Measurements from ENCODE around the gene SPCS2.
"Not testable (repeated sequence)": the region's sequence is repeated elsewhere in the genome, so short reads cannot be mapped to it uniquely, and the experiment has no call there.

The SPCS2 gene

DNA sequence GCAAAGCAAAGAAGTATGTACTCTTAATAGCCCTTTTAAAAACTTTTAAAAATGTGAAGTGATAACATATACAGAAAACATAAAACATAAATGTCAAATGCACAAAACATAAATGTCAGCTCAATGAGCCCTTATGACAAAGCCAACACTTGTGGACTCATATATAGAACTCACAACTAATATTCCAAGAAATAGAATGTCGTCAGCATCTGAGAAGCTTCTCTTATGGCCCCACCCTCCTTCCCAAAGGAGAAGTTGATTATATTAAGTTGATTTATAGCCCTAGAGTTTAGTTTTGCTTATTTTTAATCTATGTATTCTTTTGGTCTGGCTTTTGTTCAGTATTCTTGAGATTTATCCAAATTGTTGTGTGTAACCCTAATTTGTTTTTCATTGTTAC, 53.5 kb downstream of the SPCS2 start:
- TF ChIP-seq, protein P1, sequence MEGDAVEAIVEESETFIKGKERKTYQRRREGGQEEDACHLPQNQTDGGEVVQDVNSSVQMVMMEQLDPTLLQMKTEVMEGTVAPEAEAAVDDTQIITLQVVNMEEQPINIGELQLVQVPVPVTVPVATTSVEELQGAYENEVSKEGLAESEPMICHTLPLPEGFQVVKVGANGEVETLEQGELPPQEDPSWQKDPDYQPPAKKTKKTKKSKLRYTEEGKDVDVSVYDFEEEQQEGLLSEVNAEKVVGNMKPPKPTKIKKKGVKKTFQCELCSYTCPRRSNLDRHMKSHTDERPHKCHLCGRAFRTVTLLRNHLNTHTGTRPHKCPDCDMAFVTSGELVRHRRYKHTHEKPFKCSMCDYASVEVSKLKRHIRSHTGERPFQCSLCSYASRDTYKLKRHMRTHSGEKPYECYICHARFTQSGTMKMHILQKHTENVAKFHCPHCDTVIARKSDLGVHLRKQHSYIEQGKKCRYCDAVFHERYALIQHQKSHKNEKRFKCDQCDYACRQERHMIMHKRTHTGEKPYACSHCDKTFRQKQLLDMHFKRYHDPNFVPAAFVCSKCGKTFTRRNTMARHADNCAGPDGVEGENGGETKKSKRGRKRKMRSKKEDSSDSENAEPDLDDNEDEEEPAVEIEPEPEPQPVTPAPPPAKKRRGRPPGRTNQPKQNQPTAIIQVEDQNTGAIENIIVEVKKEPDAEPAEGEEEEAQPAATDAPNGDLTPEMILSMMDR (IDR thresholded peaks at IDR 0.05; ENCODE audit: extremely low read depth, missing control alignments), result no peak

DNA sequence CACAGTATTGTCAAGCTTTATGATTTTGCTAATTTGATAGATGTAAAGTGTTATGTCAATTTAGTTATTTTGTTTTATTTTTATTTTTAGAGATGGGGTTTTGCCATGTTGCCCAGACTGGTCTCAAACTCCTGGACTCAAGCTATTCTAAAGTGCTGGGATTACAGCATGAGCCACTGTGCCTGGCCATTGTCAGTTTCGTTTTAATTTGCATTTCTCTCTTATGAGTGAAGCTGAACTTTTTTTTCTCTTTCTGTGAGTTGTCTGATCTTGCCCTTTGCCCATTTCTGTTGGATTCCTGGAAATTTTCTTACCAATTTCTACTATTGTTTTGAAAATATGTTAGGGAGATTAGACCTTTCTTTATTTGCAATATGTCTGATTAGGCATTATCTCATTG, 55.1 kb downstream of the SPCS2 start:
- TF ChIP-seq, protein P1 (IDR thresholded peaks at IDR 0.05; ENCODE audit: extremely low read depth, missing control alignments), result no peak
- DNase-seq (ENCODE audit: low spot score), result no peak

More for the DNA sequence above, 53.5 kb downstream of the SPCS2 start:
- DNase-seq (ENCODE audit: low spot score), result no peak

GRCh38 chr11:75011357-75011756, 62.3 kb downstream of the SPCS2 start:
- DNase-seq (ENCODE audit: low spot score), result no peak
- TF ChIP-seq, protein P1 (IDR thresholded peaks at IDR 0.05; ENCODE audit: extremely low read depth, missing control alignments), result no peak

DNA sequence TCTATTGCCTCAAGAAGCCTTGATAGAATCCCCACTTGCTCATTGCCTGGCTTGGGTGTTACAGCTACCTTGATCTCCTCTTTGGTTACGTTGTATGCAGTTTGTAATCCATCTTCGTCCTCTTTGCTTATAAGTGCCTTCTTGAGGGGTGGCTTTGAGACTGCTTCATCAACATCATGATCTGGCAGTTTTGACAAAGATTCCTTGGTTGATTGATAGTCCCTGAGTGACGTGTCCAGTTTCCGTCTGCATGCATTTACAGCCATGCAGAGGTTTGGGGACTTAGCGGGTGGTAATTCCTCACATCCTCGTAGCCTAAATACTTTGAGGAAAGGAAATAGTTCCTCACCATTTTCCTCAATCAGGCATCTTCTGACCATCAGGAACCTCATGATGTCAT, 62.8 kb downstream of the SPCS2 start:
- TF ChIP-seq, protein P1 (IDR thresholded peaks at IDR 0.05; ENCODE audit: extremely low read depth, missing control alignments), result no peak
- no peak for DNase-seq (ENCODE audit: low spot score)

DNA sequence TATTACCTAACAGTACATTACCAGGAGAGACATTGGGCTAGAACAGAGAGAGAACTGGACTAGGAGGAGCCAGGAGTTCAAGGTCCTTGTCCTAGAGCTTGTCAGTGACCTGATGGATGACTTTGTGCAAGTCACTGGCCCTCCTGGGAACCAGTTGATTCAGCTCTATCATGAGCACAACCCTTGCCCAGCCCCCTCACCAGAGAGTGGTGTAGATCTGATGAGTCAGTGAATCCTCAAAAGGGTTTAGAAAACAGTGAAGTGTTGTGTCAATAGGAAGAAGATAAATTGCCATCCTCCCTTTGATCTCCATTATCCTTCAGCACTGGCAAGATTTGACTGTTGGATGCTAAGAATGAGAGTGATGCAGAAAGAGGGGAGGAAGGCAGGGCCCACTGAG, 64.0 kb downstream of the SPCS2 start:
- TF ChIP-seq, protein P1 (IDR thresholded peaks at IDR 0.05; ENCODE audit: extremely low read depth, missing control alignments), result no peak
- DNase-seq (ENCODE audit: low spot score), result no peak

DNA sequence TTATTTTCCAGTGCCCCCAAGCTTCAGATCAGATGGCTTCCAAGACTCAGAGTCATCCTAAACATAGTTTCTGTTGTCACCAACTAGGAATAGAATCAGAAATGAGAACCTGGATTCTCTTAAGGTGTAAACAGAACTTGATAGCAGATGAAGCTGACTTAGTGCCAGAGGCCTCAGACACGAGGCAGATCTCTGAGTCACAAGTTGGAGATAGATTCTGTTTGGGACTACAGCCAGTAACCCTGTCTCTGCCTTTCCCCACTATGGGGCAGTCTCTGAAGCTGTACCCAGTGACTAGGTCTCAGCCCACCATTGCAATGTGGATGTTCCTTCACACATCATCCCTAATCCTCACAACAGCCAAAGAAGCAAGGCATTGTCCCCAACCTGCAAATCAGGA, 65.1 kb downstream of the SPCS2 start:
- DNase-seq (ENCODE audit: low spot score), result no peak
- TF ChIP-seq, protein P1 (IDR thresholded peaks at IDR 0.05; ENCODE audit: extremely low read depth, missing control alignments), result no peak

DNA sequence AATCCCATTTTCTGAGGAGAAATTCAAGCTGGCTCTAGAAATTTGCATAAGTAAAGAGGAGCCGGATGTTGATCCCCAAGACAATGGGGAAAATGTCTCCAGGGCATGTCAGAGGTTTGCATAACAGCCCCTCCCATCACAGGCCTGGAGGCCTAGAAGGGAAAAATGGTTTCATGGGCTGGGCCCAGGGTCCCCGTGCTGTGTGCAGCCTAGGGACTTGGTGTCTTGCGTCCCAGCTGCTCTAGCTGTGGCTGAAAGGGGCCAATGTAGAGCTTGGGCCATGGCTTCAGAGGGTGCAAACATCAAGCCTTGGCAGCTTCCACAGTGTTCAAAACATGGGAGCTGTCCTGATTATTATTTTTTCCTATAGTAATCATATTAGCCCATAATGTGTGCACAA, 70.1 kb downstream of the SPCS2 start:
- DNase-seq (ENCODE audit: low spot score), result not testable (repeated sequence)

DNA sequence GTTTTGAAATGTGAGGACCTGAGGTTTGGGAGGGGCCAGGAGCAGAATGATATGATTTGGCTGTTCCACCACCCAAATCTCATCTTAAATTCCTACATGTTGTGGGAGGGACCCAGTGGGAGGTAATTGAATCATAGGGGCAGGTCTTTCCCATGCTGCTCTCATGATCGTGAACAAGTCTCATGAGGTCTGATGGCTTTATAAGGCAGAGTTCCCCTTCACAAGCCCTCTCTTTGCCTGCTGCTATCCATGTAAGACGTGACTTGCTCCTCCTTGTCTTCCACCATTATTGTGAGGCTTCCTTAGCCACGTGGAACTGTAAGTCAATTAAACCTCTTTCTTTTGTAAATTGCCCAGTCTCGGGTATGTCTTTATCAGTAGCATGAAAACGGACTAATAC, 71.3 kb downstream of the SPCS2 start:
- DNase-seq (ENCODE audit: low spot score), result not testable (repeated sequence)

DNA sequence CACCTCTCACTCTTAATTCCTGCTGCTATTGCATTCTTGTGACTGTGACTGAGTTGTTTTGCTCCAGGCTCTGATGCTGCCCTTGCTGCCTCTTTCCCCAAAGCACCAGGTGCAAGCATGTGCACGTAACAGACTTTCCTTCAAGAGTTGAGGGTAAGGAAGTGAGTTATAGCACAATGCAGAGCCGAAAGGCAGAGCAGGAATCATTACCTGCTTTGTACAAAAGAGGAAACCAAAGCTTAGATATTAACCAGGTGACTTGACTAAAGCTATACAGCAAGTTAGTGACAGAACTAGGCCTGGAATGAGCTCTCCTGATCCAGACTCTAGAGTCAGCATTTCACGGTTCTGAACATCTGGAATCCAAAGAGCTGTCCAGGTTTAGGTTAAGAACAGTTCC, 73.2 kb downstream of the SPCS2 start:
- DNase-seq (ENCODE audit: low spot score), result no peak

More for the DNA sequence above, 73.2 kb downstream of the SPCS2 start:
- TF ChIP-seq, protein P1 (IDR thresholded peaks at IDR 0.05; ENCODE audit: extremely low read depth, missing control alignments), result no peak

Measured in GM20000 (cell line).